ENCODE data around the gene N4BP2L2. TPM values are rescaled to one million over a fixed set of nuclear protein-coding genes. Genes with fewer than 3 reads are reported as not detected.

The N4BP2L2 gene
- total RNA-seq, 1 experiment from 2014 or later, result 61.4 TPM

- Histone ChIP-seq H2AK5ac (ENCODE audit: insufficient read length, low read length) (no peak overlapping the region), H4K20me1 (ENCODE audit: control insufficient read depth, insufficient read depth, insufficient read length) (no peaks in the 10 kb centered on the region), H3K14ac (ENCODE audit: insufficient read depth, low read length) (no peak overlapping the region), H2BK120ac (ENCODE audit: low read depth, low read length, poor library complexity, severe bottlenecking) (no peak overlapping the region), H3K79me1 (ENCODE audit: insufficient read depth, low read depth, low read length, poor library complexity, severe bottlenecking) (no peaks in the 10 kb centered on the region), H3K9me3 (ENCODE audit: control insufficient read depth, low read depth, low read length) (no peaks in the 10 kb centered on the region), H3K56ac (ENCODE audit: insufficient read length, low read depth, low read length) (no peak overlapping the region), H2BK20ac (ENCODE audit: low read depth, low read length, poor library complexity, severe bottlenecking) (no peak overlapping the region), H3K9ac (ENCODE audit: extremely low read depth, insufficient read length, low read length) (no peak overlapping the region), H2BK5ac (ENCODE audit: insufficient read length, low read length) (no peak overlapping the region), H3K27me3 (ENCODE audit: insufficient read depth, low read length) (no peaks in the 10 kb centered on the region), H3T11ph (ENCODE audit: low read length) (no peak overlapping the region), H4K8ac (replicated peaks; ENCODE audit: insufficient read length, low read depth, low read length) (no peak overlapping the region), H3K4ac (ENCODE audit: low read depth, low read length) (no peak overlapping the region), H3K4me1 (ENCODE audit: insufficient read depth, low read length) (no peaks in the 10 kb centered on the region; the same call in 1 of the 2 replicates), H3K18ac (ENCODE audit: insufficient read length, low read depth, low read length) (no peak overlapping the region), H3K23ac (ENCODE audit: insufficient read length, low read depth, low read length) (no peak overlapping the region), H2BK12ac (ENCODE audit: insufficient read length, low read depth, low read length) (no peak overlapping the region), H2BK15ac (ENCODE audit: low read depth, low read length) (no peak overlapping the region), H3K4me2 (ENCODE audit: insufficient read depth, insufficient read length, low read length) (no peak overlapping the region), H3K23me2 (ENCODE audit: insufficient read length, low read depth, low read length, poor library complexity, severe bottlenecking) (peaks cover 5% of the 10 kb centered on the region), H4K5ac (ENCODE audit: insufficient read length, low read depth, low read length) (no peak overlapping the region), H2AFZ (ENCODE audit: low read length) (no peak overlapping the region), H4K91ac (ENCODE audit: insufficient read length, low read depth, low read length) (no peak overlapping the region), H3K27ac (ENCODE audit: insufficient read length, low read depth, low read length) (no peak overlapping the region), H3K79me2 (ENCODE audit: insufficient read depth, low read length) (no peaks in the 10 kb centered on the region)
- TF ChIP-seq CTCF (conservative IDR thresholded peaks at IDR 0.05), result no peak
- no peak overlapping the region for H3K4me3 Mint-ChIP-seq
- no peak for DNase-seq
- peaks cover 22 to 23% of the 10 kb centered on the region in 2 experiments for H3K4me1 Mint-ChIP-seq
- no peaks in the 10 kb centered on the region for H3K9me3 Mint-ChIP-seq
- WGBS (ENCODE audit: extremely low coverage, insufficient read length, low lambda C conversion rate), result no CpG with 5 or more reads among the region's 6 CpGs
- no peak overlapping the region for H3K27ac Mint-ChIP-seq
- H3K36me3 Mint-ChIP-seq (ENCODE audit: insufficient read depth in 1 of 3, low read depth in 3 of 3), result no peaks in the 10 kb centered on the region
- H3K27me3 Mint-ChIP-seq (ENCODE audit: low read depth), result peaks cover 17% of the 10 kb centered on the region
Observed at GRCh38 chr13:32409001-32409313, 129.6 kb downstream of the N4BP2L2 start.
